Mammary epithelial cell (primary cell): Measurements from ENCODE around the gene RCC1.

Source experiments
- CTCF ChIP-seq, 2 donors: IDR thresholded peaks in 1 of 2; conservative IDR thresholded peaks in 1 of 2; 2 replicates each; pipeline ENCODE4 v1.5.1; 2011 to 2012; ENCODE audit warnings: inconsistent platforms in 2 of 2, low read length in 2 of 2, mild to moderate bottlenecking in 2 of 2, control low read depth in 1 of 2, low read depth in 1 of 2; ENCODE audit not compliant: insufficient read depth in 1 of 2; ENCODE audit errors: extremely low read depth in 1 of 2
- EZH2 ChIP-seq: IDR thresholded peaks from 2 replicates; pipeline ENCODE4 v1.6.1; 2012; ENCODE audit warnings: low read length, inconsistent platforms, borderline replicate concordance

DNA sequence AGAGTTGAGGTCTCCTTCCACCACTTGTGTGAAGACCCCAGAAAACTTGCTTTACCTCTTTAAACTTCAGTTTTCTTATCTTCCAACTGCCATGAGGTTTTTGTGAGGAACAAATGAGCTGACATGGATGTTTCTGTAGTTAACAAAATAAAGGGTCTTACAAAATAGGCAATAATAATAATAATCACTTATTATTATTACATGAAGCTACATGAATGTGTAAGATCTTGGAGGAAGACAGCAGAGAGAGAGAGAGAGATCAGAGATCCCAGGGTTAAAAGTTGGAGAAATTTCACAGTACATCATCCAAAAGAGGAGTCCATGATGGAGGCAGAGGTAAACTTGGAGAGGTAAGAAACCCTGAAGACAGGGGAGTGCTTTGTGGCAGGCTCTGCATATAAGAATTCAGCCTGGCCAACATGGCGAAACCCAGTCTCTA, 10.7 kb downstream of the RCC1 start:
- TF ChIP-seq CTCF (conservative IDR thresholded peaks at IDR 0.05 in 1 of 2, IDR thresholded peaks at IDR 0.05 in 1 of 2; ENCODE audit: extremely low read depth in 1 of 2, insufficient read depth in 1 of 2, low read depth in 1 of 2, low read length in 2 of 2) (no peak), EZH2 (no peak)
